GM12865 (cell line): ENCODE data around the gene CCDC197.
A peak's percentile ranks its signal among the peaks of the same experiment; 100 is the strongest.

ENCODE experiments used
- DNase-seq: peaks from one replicate; pipeline ENCODE4 v3.0.0; 2010; ENCODE audit warnings: low read depth
- H3K4me3 ChIP-seq: 2 replicates; pipeline ENCODE4 v1.5.1; 2011; ENCODE audit warnings: mild to moderate bottlenecking, low read depth, low read length, control low read depth
- CTCF ChIP-seq: IDR thresholded peaks from 2 replicates; pipeline ENCODE4 v1.5.1; 2011; ENCODE audit warnings: low read length, control low read depth, low read depth, inconsistent platforms; ENCODE audit not compliant: insufficient read depth; ENCODE audit errors: missing control alignments

CCDC197 gene

GRCh38 chr14:94000267-94000666 lies 3.2 kb downstream of the CCDC197 start:
- H3K4me3 ChIP-seq = no peak overlapping the region
- no peak for TF ChIP-seq CTCF
- DNase-seq = no peak

GRCh38 chr14:94001016-94001415 lies 3.9 kb downstream of the CCDC197 start:
- no peak for DNase-seq
- no peak overlapping the region for H3K4me3 ChIP-seq
- TF ChIP-seq CTCF = no peak

GRCh38 chr14:94001501-94002396 lies 4.6 kb downstream of the CCDC197 start:
- peak; percentile 99 for TF ChIP-seq CTCF
- DNase-seq = peak; percentile 75
- no peak overlapping the region for H3K4me3 ChIP-seq

- no peak for TF ChIP-seq CTCF
- no peak for DNase-seq
- no peak overlapping the region for H3K4me3 ChIP-seq
Observed at GRCh38 chr14:94003397-94003796, 6.3 kb downstream of the CCDC197 start.

GRCh38 chr14:94004015-94004414 lies 6.9 kb downstream of the CCDC197 start:
- no peak overlapping the region for H3K4me3 ChIP-seq
- no peak for DNase-seq
- no peak for TF ChIP-seq CTCF

- DNase-seq = peak; percentile 45
- H3K4me3 ChIP-seq = no peak overlapping the region
- peak; percentile 58 for TF ChIP-seq CTCF
Observed at GRCh38 chr14:94005324-94006073, 8.4 kb downstream of the CCDC197 start.
